Duodenal mucosa (tissue), 2 donors: ENCODE results near the gene EMC9.
A peak's percentile ranks its signal among the peaks of the same experiment; 100 is the strongest.

ENCODE experiments used
- H3K27ac ChIP-seq: one replicate; pipeline ENCODE4 v1.7.0; 2013; ENCODE audit warnings: low read depth, low read length
- H3K27me3 ChIP-seq, 2 donors: one replicate each; pipeline ENCODE4 v1.7.0; 2013; ENCODE audit warnings: low read length in 2 of 2, control low read depth in 1 of 2; ENCODE audit not compliant: insufficient read depth in 2 of 2, control insufficient read depth in 1 of 2
- H3K36me3 ChIP-seq, 2 donors: one replicate each; pipeline ENCODE4 v1.7.0; 2013; ENCODE audit warnings: low read length in 2 of 2, control low read depth in 1 of 2; ENCODE audit not compliant: insufficient read depth in 2 of 2, control insufficient read depth in 1 of 2
- H3K4me1 ChIP-seq, 2 donors: one replicate each; pipeline ENCODE4 v1.7.0; 2013; ENCODE audit warnings: low read length in 2 of 2, control low read depth in 1 of 2; ENCODE audit not compliant: insufficient read depth in 2 of 2, control insufficient read depth in 1 of 2
- H3K4me3 ChIP-seq, 2 donors: one replicate each; pipeline ENCODE4 v1.7.0; 2013; ENCODE audit warnings: low read length in 2 of 2, low read depth in 1 of 2
- H3K9ac ChIP-seq, 2 donors: one replicate each; pipeline ENCODE4 v1.7.0; 2013; ENCODE audit warnings: low read length in 2 of 2, low read depth in 1 of 2
- H3K9me3 ChIP-seq, 2 donors: one replicate each; pipeline ENCODE4 v1.7.0; 2013; ENCODE audit warnings: low read length in 2 of 2, control low read depth in 1 of 2; ENCODE audit not compliant: control insufficient read depth in 1 of 2

Gene EMC9

GRCh38 chr14:24139272-24139934, 2.0 kb downstream of the EMC9 start:
- peaks cover 34 to 43% of the 10 kb centered on the region in 2 donors for H3K36me3 ChIP-seq
- no peaks in the 10 kb centered on the region for H3K9me3 ChIP-seq
- peak overlapping the region; percentile 17 to 49 for H3K4me3 ChIP-seq
- H3K9ac ChIP-seq: peak overlapping the region; percentile 20 to 38
- H3K4me1 ChIP-seq: peaks cover 61 to 66% of the 10 kb centered on the region in 2 donors
- no peak overlapping the region for H3K27ac ChIP-seq
- H3K27me3 ChIP-seq: no peaks in the 10 kb centered on the region

DNA sequence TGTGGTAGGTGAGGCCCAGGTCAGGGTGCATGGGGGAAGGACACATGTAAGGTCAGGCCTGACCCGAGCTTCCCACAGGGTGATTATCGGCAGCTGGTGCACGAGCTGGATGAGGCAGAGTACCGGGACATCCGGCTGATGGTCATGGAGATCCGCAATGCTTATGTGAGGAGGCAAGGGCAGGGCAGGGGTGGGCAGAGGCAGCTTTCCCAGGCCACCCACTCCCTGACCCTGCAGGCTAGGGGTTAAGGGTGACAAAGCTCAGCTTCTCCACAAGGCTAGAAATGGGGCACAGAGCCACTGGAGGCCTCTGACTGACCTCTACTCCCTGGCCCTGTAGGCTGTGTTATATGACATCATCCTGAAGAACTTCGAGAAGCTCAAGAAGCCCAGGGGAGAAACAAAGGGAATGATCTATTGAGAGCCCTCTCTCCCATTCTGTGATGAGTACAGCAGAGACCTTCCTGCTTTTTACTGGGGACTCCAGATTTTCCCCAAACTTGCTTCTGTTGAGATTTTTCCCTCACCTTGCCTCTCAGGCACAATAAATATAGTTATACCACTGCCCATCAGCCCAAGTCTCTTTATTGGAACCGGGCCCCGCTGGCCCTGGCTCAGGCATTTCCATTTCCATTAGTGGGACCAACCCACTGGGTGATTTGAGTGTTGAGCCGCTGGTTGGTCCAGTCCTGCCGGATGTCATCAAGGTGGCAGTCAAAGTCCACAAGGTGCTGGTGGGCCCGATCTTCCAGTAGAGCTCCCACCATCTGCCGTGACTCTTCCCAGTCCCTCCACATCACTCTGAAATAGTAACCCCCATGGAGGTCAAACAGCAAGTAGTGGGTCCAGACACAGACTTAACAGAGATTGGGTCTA, 2.8 kb downstream of the EMC9 start:
- Histone ChIP-seq H3K9me3 (no peaks in the 10 kb centered on the region), H3K4me1 (peaks cover 53 to 58% of the 10 kb centered on the region in 2 donors), H3K9ac (peak overlapping the region in 1 of 2 donors; percentile 20), H3K4me3 (no peak overlapping the region), H3K27ac (no peak overlapping the region), H3K27me3 (no peaks in the 10 kb centered on the region), H3K36me3 (peaks cover 28 to 35% of the 10 kb centered on the region in 2 donors)

DNA sequence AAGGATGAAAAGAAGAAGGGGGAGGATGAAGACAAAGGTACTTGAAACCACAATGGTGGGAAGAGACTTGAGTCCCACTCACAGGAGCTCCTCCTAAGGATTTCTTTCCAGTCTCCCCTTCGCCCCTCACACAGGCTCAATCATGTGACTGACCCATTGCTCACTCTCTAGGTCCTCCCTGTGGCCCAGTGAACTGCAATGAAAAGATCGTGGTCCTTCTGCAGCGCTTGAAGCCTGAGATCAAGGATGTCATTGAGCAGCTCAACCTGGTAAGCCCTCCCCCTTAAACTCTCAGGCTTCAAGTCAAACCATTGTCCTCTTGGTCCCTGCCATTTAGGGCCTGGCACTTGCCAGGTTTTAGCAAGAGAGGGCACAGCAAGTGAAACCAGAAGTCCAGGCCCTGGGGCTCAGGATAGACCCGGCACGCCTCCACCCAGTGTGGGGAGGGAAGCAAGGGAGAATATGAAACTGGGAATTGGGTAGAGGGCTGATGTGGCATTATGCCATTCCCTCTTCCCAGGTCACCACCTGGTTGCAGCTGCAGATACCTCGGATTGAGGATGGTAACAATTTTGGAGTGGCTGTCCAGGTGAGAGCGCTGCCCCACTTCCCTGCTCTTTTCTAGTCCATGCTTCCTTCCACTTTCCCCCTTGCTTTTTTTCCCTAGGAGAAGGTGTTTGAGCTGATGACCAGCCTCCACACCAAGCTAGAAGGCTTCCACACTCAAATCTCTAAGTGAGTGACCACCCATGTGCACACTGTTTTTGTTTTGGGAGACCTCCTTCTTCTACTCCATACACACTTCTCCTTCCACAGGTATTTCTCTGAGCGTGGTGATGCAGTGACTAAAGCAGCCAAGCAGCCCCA, 3.6 kb downstream of the EMC9 start:
- Histone ChIP-seq H3K9me3 (no peaks in the 10 kb centered on the region), H3K4me3 (peak overlapping the region; percentile 86 to 88), H3K27me3 (no peaks in the 10 kb centered on the region), H3K27ac (no peak overlapping the region), H3K9ac (peak overlapping the region; percentile 77 to 94), H3K4me1 (peaks cover 47 to 50% of the 10 kb centered on the region in 2 donors), H3K36me3 (peaks cover 24 to 26% of the 10 kb centered on the region in 2 donors)

DNA sequence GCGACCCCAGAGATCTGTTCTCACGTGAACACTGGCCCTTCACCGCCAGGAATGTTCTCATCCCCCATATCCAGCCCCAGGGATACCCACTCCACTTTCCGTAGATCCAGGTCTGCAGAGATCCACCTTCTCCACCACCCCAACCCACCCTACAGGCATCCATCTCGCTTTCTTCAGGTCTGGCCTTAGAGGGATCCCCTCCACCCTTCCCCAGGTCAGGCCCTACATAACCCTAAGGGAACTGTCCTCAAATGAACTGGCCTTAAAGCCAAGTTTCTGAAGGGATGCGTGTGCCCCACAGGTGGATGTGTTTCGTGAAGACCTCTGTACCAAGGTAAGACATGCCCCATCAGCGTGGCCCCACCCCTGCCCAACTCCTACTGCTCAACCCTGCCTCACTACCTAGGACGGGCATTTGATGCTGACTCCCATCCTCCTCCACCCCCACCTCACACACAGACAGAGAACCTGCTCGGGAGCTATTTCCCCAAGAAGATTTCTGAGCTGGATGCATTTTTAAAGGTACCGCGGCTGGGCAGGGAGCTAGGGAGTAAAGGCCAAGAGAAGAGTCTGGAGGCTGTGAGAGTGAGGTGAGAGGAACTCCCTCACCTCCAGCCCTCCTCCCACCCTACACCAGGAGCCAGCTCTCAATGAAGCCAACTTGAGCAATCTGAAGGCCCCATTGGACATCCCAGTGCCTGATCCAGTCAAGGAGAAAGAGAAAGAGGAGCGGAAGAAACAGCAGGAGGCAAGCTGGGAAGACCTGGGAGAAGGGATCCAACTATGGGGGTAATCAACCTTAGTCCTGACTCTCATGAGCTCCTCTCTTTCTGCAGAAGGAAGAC, 4.5 kb downstream of the EMC9 start:
- Histone ChIP-seq H3K4me1 (peaks cover 42 to 52% of the 10 kb centered on the region in 2 donors), H3K27ac (peak overlapping the region; percentile 84)

DNA sequence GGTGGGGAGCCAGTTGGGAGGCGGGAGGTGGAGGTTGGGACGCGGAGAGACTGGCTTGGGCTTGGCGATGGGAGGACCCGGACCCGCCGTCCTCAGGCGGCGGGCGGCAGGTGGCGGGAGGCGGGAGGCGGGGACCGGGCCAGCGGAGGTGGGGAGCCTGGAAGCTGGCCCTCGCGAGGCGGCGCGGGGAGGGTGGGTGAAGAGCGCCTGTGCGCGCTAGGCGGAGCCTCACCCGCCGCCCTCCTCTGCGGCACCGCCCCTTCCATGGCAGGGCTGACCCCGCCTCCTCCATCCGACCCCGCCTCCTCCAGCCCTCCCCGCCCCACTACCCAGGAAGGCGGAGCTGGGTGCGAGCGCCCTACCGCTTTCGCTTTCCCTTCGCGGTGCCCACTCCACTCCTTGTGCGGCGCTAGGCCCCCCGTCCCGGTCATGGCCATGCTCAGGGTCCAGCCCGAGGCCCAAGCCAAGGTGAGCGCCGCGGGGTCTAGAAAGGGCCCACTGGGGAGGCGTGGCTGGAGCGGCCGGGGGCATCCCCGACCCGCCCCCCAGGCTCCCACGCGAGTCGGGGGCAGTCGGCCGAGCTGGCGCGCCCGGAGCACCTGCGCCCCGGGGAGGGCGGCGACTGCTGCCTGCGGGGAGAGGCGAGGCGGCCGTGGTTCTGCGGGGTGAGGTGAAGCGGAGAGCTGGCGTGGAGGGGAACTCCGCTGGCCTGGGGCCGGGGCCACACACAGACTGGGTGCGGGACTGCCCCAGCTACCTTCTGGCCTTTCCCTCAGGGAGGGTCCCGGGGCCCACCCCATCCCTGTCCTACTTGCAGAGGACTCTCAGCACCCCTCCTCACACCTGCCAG, 5.3 kb downstream of the EMC9 start, which contains the start of gene PSME1:
Gene PSME1, plus strand, starts transcription at position 361 of the 850 bp plus-strand sequence. Its CDS starts 69 bp downstream, at position 430.
- Histone ChIP-seq H3K27me3 (no peaks in the 10 kb centered on the region), H3K9ac (peak within 1 kb of the TSS; percentile 77 to 94), H3K9me3 (no peaks in the 10 kb centered on the region), H3K36me3 (peaks cover 24% of the 10 kb centered on the region in 2 donors), H3K4me3 (peak within 1 kb of the TSS; percentile 86 to 88), H3K4me1 (peaks cover 41 to 52% of the 10 kb centered on the region in 2 donors), H3K27ac (peak within 1 kb of the TSS; percentile 84)

More for the DNA sequence above, 4.5 kb downstream of the EMC9 start:
- Histone ChIP-seq H3K4me3 (peak overlapping the region; percentile 86 to 88), H3K9me3 (no peaks in the 10 kb centered on the region), H3K27me3 (no peaks in the 10 kb centered on the region), H3K9ac (peak overlapping the region; percentile 77 to 94), H3K36me3 (peaks cover 24% of the 10 kb centered on the region in 2 donors)

DNA sequence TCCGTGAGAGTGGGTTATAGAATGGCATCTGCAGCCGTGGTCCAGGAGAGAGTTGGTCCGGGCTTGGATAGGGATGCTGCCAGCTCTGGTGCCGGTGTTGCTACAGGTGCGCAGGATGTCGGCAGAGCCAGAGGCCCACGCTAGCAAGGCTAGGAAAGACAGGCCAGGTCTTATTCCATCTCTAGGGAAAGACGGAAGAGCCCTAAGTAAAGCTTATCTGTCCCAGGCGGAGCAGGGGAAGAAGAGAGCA, 5.9 kb downstream of the EMC9 start:
- Histone ChIP-seq H3K9me3 (no peaks in the 10 kb centered on the region), H3K4me1 (peaks cover 41 to 49% of the 10 kb centered on the region in 2 donors), H3K27me3 (no peaks in the 10 kb centered on the region), H3K9ac (peak overlapping the region; percentile 29 to 91), H3K36me3 (peaks cover 24% of the 10 kb centered on the region in 2 donors), H3K27ac (peak overlapping the region; percentile 47), H3K4me3 (peak overlapping the region; percentile 67 to 79)

DNA sequence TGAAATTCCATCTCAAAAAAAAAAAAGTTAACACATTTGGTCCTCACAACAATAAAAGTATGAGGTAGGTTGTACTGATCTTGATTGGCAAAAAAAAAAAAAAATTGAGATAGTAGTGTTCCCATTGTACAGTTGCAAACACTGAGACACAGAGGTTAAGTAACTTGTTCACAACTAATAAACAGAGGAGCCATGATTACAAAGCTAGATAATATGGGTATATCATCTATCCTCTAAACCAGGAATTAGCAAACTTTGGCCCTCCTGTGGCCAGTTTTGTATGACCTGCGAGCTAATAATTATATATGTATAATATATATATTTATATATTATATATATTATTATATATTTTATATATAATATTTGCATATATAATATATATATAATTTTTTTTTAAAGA, 7.7 kb downstream of the EMC9 start:
- no peak overlapping the region for H3K9ac ChIP-seq
- H3K27me3 ChIP-seq: no peaks in the 10 kb centered on the region
- peaks cover 15% of the 10 kb centered on the region in 2 donors for H3K36me3 ChIP-seq
- H3K27ac ChIP-seq: no peak overlapping the region
- peaks cover 30 to 43% of the 10 kb centered on the region in 2 donors for H3K4me1 ChIP-seq
- H3K9me3 ChIP-seq: no peaks in the 10 kb centered on the region
- no peak overlapping the region for H3K4me3 ChIP-seq

GRCh38 chr14:24132976-24133375, 8.4 kb downstream of the EMC9 start:
- peaks cover 22 to 35% of the 10 kb centered on the region in 2 donors for H3K4me1 ChIP-seq
- no peak overlapping the region for H3K9ac ChIP-seq
- no peaks in the 10 kb centered on the region for H3K9me3 ChIP-seq
- H3K4me3 ChIP-seq: no peak overlapping the region
- peaks cover 7 to 8% of the 10 kb centered on the region in 2 donors for H3K36me3 ChIP-seq
- no peak overlapping the region for H3K27ac ChIP-seq
- H3K27me3 ChIP-seq: no peaks in the 10 kb centered on the region
